Neuron (in vitro differentiated cells): ENCODE measurements around the gene SYNDIG1.

ENCODE experiments used
- H2AFZ ChIP-seq: one replicate; pipeline ENCODE4 v1.6.1; 2013; ENCODE audit warnings: low read depth, mild to moderate bottlenecking, inconsistent platforms, low read length, moderate library complexity
- H3K27me3 ChIP-seq: one replicate; pipeline ENCODE4 v1.6.1; 2013; ENCODE audit warnings: low read length; ENCODE audit not compliant: insufficient read depth
- H3K36me3 ChIP-seq: one replicate; pipeline ENCODE4 v1.6.1; 2013; ENCODE audit warnings: low read length; ENCODE audit not compliant: insufficient read depth
- H3K4me1 ChIP-seq: one replicate; pipeline ENCODE4 v1.6.1; 2013; ENCODE audit warnings: low read length; ENCODE audit not compliant: insufficient read depth
- H3K4me3 ChIP-seq: 2 replicates; pipeline ENCODE4 v1.5.1; 2013; ENCODE audit warnings: mild to moderate bottlenecking, low read length, moderate library complexity
- H3K9me3 ChIP-seq: one replicate; pipeline ENCODE4 v1.6.1; 2013; ENCODE audit warnings: low read length

The SYNDIG1 gene

DNA sequence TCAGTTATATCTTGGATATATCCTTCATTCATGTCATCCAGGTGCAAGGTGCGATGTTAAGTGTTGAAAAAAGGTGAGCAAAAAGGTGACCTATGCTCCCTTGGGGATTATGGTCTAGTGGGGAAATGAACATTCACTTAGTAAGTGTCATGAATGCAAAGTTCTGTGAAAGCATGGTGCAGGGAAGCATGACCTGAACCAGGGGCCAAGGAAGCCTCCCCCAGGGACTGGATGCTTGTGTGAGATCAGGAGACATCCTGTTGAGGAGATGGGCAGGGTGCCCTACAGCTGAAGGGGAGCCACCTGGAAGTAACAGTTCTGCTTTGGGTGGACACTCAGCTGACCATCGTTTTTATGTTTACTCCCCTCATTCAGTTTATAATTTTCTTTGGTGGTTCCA is 179.5 kb downstream of the SYNDIG1 start:
- H3K27me3 ChIP-seq: no peaks in the 10 kb centered on the region
- H2AFZ ChIP-seq: no peak overlapping the region
- no peak overlapping the region for H3K4me3 ChIP-seq
- no peaks in the 10 kb centered on the region for H3K9me3 ChIP-seq
- H3K4me1 ChIP-seq: no peaks in the 10 kb centered on the region
- H3K36me3 ChIP-seq: no peaks in the 10 kb centered on the region

DNA sequence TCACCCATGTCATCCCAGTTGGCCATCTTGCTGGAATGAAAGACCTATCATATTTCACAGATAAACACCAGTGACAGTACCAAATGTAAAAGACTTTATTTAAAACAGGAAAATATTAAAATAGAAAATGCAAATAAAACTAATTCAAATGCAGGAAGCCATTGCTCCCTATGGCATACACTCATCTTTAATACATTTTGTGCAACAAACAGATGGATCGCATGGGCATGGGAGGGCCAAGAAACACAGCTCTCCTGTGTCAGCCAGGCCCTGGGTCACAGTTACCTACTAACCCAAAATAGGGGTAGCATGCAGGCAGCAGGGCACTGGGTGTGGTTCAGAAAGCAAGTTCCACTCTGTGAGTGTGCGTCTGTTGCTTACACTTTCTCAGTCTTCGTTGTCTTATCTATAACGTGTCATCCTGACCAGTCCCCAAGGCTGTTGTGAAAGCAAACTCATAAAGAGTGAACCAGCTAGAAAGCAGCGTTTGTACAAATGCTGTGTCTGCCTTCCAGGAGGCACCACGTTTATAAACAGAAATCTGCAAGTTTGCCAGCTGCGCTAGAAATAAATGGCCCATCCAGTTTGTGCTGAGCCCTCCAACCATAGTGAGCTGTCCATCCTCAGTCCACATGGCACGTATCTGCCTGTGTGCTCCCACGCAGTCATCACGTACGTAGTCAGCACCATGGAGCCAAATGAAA is 180.5 kb downstream of the SYNDIG1 start:
- H2AFZ ChIP-seq: no peak overlapping the region
- H3K36me3 ChIP-seq: no peaks in the 10 kb centered on the region
- no peaks in the 10 kb centered on the region for H3K27me3 ChIP-seq
- H3K4me1 ChIP-seq: no peaks in the 10 kb centered on the region
- no peaks in the 10 kb centered on the region for H3K9me3 ChIP-seq
- no peak overlapping the region for H3K4me3 ChIP-seq

DNA sequence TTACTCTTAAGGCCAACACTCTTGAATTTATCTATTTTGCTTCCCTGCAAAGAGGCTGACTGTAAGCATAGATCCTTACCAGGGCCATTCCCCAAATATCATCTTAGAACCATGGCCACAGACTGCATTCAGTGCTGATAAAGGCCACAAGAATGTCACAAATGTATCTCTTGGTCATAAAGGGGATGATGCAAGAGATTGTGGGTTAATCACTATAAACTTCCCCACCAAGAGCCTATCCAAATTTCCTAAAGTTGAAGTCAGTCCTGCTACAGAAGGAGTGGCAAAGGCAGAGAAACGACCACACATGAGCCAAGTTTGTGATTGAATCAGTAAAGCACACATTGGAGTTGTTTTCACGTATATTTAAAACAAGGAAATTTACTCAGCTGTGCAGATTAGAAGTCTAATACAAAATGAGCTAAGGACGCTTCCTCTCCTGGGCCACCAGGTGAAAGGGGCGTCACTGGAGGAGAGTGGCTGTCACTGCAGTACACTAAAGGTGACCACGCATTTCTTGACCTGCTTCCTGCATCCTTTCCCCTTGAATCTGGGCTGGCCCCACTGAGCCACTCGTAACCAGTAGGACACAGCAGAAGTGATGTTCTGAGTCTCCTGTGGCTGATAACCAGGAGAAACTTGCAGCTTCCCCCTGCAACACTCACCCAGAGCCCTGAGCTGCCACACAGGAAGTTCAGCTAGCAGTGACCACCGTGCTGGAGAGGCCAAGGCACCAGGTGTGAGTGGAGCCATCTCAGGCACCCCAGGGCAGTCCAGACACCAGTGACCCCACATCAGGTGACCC is 181.9 kb downstream of the SYNDIG1 start:
- H2AFZ ChIP-seq: no peak overlapping the region
- H3K4me3 ChIP-seq: no peak overlapping the region
- no peaks in the 10 kb centered on the region for H3K4me1 ChIP-seq
- H3K27me3 ChIP-seq: no peaks in the 10 kb centered on the region
- no peaks in the 10 kb centered on the region for H3K36me3 ChIP-seq
- H3K9me3 ChIP-seq: no peaks in the 10 kb centered on the region

DNA sequence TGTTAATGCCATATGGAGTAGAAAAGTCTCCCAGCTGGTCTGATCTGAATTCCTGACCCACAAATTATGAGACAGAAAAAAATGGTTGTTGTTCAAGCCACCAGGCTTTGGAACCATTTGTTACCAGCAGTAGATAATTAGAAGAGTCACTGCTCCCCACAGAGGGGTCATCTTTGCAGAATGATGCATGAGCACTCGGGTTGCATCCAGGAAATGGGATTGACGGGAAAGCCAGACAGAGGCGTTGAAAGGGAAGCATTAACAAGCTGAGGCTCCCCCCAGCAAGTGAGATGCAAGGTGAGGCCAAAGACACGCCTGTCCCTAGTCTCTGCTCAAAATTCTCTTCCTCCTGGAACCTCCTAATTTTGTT is 182.5 kb downstream of the SYNDIG1 start:
- Histone ChIP-seq H3K4me3 (no peak overlapping the region), H3K4me1 (no peaks in the 10 kb centered on the region), H3K36me3 (no peaks in the 10 kb centered on the region), H3K27me3 (no peaks in the 10 kb centered on the region), H2AFZ (no peak overlapping the region), H3K9me3 (no peaks in the 10 kb centered on the region)

DNA sequence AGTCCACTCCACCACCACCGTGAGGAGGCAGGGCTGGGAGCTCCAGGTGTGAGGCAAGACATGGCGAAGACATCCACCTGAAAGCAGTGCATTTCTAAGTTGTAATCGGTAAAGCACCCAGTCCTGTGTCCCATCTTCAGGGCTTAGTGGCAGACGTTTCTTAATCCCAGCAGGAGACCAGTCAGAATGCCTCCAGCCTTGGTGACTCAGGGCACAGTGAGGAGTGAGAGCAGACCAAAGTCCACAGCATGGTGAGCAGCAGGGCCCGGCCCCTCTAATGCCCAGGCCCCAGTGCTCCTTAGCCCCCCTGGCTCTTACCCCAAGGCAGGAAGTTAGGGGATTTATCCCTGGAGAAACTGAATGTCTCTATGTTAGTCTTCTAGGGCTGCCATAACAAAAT is 183.9 kb downstream of the SYNDIG1 start:
- Histone ChIP-seq H3K9me3 (no peaks in the 10 kb centered on the region), H3K36me3 (no peaks in the 10 kb centered on the region), H3K4me3 (no peak overlapping the region)

DNA sequence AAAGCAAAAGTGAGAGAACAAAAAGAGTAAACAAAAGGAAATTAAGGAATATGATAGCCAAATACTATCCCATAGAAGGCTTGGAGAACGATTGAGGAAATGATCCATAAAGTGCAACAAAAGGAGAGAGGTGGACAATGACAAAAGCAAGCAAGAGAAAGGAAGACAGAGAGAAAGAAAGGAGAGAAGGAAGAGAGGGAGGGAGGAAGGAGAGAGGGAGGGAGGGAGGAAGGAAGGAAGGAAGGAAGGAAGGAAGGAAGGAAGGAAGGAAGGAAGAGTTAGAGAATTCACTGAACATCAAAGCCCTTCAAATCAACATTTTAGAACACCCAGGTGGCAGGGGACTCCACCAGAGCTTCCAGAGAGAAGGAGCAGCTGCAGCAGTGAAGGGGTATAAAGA is 185.0 kb downstream of the SYNDIG1 start:
- Histone ChIP-seq H3K4me3 (no peak overlapping the region), H3K27me3 (no peaks in the 10 kb centered on the region), H2AFZ (no peak overlapping the region), H3K9me3 (no peaks in the 10 kb centered on the region), H3K36me3 (no peaks in the 10 kb centered on the region), H3K4me1 (peaks cover 7% of the 10 kb centered on the region)

More for the DNA sequence above, 183.9 kb downstream of the SYNDIG1 start:
- Histone ChIP-seq H3K27me3 (no peaks in the 10 kb centered on the region), H2AFZ (no peak overlapping the region), H3K4me1 (no peaks in the 10 kb centered on the region)

DNA sequence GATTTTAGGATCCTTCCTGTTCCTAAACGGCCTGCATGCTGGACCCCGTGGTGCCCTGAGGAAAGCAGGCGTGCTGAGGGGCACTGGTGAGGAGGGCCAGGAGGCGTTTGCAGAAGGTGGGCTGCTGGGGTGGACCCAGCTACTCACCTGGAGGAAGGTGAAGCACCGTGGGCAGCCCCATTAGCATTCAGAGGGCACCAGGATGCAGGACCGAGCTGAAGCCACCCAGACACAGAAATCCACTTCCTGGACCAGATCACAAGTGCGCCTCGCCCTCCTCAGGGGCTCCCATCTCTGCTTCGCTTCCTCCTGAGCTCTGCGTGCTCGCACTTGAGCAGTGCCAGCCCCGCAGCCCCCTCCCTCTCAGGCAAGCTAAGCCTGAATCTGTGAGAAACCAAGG is 187.0 kb downstream of the SYNDIG1 start:
- Histone ChIP-seq H3K27me3 (no peaks in the 10 kb centered on the region), H3K4me1 (peaks cover 20% of the 10 kb centered on the region), H2AFZ (no peak overlapping the region), H3K4me3 (no peak overlapping the region), H3K9me3 (no peaks in the 10 kb centered on the region), H3K36me3 (no peaks in the 10 kb centered on the region)

DNA sequence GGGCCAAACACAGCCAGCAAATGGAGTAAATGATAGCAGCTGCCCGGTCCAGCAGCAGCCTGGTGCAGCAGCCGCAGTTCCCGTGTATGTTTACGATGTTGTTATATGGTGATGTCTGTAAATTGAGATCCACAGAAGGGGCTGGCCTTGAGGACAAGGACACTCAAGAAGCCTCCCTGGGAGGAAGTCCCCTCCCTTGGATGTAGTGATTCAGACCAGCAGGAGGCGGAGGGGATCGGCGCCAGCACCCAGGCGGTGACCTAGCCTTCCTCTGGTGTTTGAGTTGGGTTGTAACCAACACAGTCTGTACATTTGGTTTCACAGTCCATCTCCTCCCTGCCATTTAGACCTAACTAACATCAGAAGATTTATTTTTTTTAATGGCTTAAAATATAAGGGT is 187.8 kb downstream of the SYNDIG1 start:
- Histone ChIP-seq H3K9me3 (no peaks in the 10 kb centered on the region), H3K4me3 (no peak overlapping the region), H3K36me3 (no peaks in the 10 kb centered on the region), H2AFZ (no peak overlapping the region), H3K27me3 (no peaks in the 10 kb centered on the region), H3K4me1 (peaks cover 20% of the 10 kb centered on the region)

DNA sequence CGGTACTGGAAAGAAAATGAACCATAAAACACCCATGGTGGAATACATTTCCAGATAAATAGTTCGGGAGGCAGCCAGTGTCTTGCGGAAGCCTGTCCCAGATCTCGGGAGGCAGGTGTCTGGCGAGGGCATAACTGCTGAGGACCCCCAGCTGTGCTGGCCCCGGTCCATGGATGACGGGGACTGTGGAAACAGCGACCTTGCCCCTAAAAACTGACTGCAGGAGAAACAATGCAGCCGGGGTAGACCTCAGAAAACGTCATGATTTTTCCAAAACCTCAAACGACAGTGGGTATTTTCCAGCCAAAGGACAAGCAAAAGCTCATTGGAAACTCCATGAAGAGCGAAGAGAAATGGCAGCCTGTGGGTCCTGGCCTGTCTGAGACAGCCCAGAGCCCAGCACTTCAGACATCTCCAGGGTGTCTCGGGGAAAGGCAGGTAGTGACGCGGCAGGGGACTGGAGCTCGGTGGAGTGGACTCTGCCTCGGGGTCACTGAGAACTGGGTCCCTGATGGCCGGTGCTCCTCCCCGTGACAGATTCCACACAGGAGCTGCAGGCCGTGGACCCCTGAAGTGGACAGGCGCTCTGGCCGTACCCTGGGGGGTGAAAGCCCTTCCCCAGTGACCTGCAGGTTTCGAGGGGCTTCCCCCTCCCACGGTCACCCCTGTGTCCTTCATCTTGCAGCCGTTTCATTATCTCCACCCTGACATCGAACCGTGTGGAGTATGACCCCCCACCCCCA is 188.6 kb downstream of the SYNDIG1 start:
- H3K4me3 ChIP-seq: no peak overlapping the region
- no peaks in the 10 kb centered on the region for H3K36me3 ChIP-seq
- peaks cover 20% of the 10 kb centered on the region for H3K4me1 ChIP-seq
- H3K9me3 ChIP-seq: no peaks in the 10 kb centered on the region
- H3K27me3 ChIP-seq: no peaks in the 10 kb centered on the region
- no peak overlapping the region for H2AFZ ChIP-seq

DNA sequence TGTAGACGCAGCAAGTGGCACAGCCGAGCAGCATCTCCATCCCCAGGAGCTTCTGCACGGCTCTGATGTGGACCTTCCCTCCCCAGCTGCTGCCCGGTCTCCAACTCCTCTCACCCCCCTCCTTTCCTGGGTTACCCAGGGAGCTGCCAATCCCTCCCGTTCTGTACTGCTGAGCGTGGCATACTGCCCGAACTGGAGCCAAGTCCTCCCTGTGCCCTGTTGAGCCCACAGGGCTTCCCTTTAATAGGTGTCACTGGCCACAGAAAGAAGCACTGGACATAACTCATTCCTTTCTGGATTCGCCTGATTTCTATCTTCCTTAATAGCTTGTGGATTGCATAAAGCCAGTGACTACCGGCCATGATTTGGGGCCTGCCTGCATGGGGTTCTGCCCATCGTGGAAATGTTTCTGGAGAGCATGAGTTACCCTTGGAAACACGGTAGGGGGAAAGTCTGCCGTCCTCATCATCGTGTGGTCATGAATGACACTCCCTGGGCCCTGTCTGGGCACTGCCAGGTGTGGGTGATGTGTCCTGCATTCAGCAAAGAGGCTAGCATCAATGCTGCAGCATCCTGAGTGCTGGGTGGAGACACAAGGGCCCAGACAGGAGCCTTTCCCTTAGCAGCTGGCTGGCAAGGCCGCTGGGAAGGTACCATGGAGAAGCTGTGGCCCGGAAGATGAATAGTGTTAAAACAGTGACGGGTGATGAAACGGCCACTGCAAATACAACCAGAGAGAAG is 189.7 kb downstream of the SYNDIG1 start:
- Histone ChIP-seq H3K4me1 (peaks cover 20% of the 10 kb centered on the region), H3K9me3 (no peaks in the 10 kb centered on the region), H3K27me3 (no peaks in the 10 kb centered on the region), H3K36me3 (no peaks in the 10 kb centered on the region), H2AFZ (no peak overlapping the region), H3K4me3 (no peak overlapping the region)

DNA sequence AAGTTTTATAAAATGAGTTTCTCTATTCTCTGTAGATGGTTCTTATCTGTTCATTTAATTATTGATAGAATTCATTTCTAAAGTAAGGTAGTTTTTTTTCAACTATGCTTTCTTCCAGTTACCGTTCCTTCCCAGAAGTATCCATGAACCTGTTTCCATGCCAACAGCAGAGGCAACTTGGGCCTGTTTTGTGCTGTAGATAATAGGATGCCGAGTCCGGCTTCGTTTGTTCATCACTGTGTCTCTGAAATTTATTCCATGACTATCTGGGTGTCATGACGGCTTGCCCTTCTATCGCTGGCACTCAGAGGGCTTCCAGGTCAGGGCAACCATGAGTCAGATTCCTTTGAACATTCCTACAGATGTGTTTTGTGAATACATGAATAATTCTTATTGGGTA is 190.4 kb downstream of the SYNDIG1 start:
- no peak overlapping the region for H2AFZ ChIP-seq
- no peaks in the 10 kb centered on the region for H3K27me3 ChIP-seq
- no peaks in the 10 kb centered on the region for H3K36me3 ChIP-seq
- peaks cover 20% of the 10 kb centered on the region for H3K4me1 ChIP-seq
- no peaks in the 10 kb centered on the region for H3K9me3 ChIP-seq
- H3K4me3 ChIP-seq: no peak overlapping the region

DNA sequence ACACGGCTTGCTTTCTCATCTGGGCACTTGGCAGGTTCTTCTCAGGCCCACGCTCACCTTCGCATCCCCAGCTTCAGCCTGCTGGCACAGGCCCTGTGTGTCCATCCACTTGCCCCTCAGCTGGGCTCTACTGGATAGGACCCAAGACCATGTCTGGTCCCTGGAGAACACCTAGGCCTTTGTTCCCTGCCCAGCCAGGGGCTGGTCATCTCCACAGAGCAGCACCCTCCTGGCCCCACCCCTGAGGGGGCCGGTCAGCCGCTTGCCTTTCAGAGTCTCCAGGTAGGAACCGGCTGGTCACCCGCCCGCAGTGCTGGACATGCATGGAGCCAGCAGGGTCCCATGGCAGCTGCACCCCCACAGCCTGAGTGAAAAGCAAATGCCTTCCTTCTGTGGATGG is 191.2 kb downstream of the SYNDIG1 start:
- no peaks in the 10 kb centered on the region for H3K27me3 ChIP-seq
- H3K4me3 ChIP-seq: no peak overlapping the region
- H2AFZ ChIP-seq: no peak overlapping the region
- no peaks in the 10 kb centered on the region for H3K36me3 ChIP-seq
- H3K9me3 ChIP-seq: no peaks in the 10 kb centered on the region
- peaks cover 20% of the 10 kb centered on the region for H3K4me1 ChIP-seq

DNA sequence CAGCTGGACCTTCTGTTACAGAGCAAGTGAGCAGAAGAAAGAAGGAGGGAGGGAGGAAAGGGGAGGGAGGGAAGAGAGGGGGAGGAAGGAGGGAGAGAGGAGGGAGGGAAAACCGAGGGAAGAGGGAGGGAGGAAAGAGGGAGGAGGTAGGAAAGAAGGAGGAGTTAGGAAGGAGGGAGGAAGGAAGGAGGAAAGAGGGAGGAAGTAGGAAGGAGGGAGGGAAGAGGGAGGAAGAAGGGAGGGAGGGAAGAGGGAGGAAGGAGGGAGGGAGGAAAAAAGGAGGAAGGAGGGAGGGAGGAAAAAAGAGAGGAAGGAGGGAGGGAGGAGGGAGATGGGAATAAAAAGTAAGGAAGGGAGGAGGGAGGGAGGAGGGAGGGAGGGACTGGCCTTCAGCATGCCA is 191.8 kb downstream of the SYNDIG1 start:
- no peaks in the 10 kb centered on the region for H3K27me3 ChIP-seq
- no peaks in the 10 kb centered on the region for H3K9me3 ChIP-seq

More for the DNA sequence above, 191.8 kb downstream of the SYNDIG1 start:
- Histone ChIP-seq H3K4me1 (peaks cover 20% of the 10 kb centered on the region), H2AFZ (no peak overlapping the region), H3K36me3 (no peaks in the 10 kb centered on the region), H3K4me3 (no peak overlapping the region)
